Astrocyte of the spinal cord (primary cell): ENCODE data around the gene SH3RF2.

Experiments
- DNase-seq: peaks from one replicate; pipeline ENCODE4 v3.0.0; 2011; ENCODE audit warnings: low read depth, low spot score
- H3K4me3 ChIP-seq: 2 replicates; pipeline ENCODE4 v1.5.1; 2011; ENCODE audit warnings: low read depth, mild to moderate bottlenecking, low read length, moderate library complexity
- CTCF ChIP-seq: IDR thresholded peaks from 2 replicates; pipeline ENCODE4 v1.5.1; 2012; ENCODE audit warnings: low read depth, mild to moderate bottlenecking, low read length, inconsistent platforms
- in situ Hi-C: cut with HindIII; loops from 2 replicates; pipeline ENCODE4 v1.10.0; 2017; ENCODE audit warnings: low sequenced_read_pairs

The SH3RF2 gene

GRCh38 chr5:145911164-145911563 is 25.2 kb upstream of the SH3RF2 start:
- no peak for TF ChIP-seq CTCF
- H3K4me3 ChIP-seq = no peak overlapping the region
- in situ Hi-C loops = no loop called here
- DNase-seq = no peak

GRCh38 chr5:145912019-145912418 is 24.4 kb upstream of the SH3RF2 start:
- no peak for DNase-seq
- no peak overlapping the region for H3K4me3 ChIP-seq
- no peak for TF ChIP-seq CTCF
- in situ Hi-C loops = no loop called here

GRCh38 chr5:145912594-145912993 is 23.8 kb upstream of the SH3RF2 start:
- in situ Hi-C loops = no loop called here
- DNase-seq = no peak
- H3K4me3 ChIP-seq = no peak overlapping the region
- no peak for TF ChIP-seq CTCF

GRCh38 chr5:145913701-145914100 is 22.7 kb upstream of the SH3RF2 start:
- no peak overlapping the region for H3K4me3 ChIP-seq
- no peak for DNase-seq
- no peak for TF ChIP-seq CTCF
- in situ Hi-C loops = no loop called here

- in situ Hi-C loops = no loop called here
- no peak overlapping the region for H3K4me3 ChIP-seq
- TF ChIP-seq CTCF = no peak
- DNase-seq = no peak
Measured at GRCh38 chr5:145915970-145916638, 20.3 kb upstream of the SH3RF2 start.

GRCh38 chr5:145917288-145917687 is 19.1 kb upstream of the SH3RF2 start:
- no peak for TF ChIP-seq CTCF
- in situ Hi-C loops = no loop called here
- H3K4me3 ChIP-seq = no peak overlapping the region
- no peak for DNase-seq

- H3K4me3 ChIP-seq = no peak overlapping the region
- DNase-seq = no peak
- in situ Hi-C loops = no loop called here
- no peak for TF ChIP-seq CTCF
Measured at GRCh38 chr5:145918397-145918796, 18.0 kb upstream of the SH3RF2 start.
